Esophagus muscularis mucosa (tissue), 3 donors: Measurements from ENCODE around the gene NPAS1.

ENCODE experiments used
- CTCF ChIP-seq, 3 experiments: fragments of 200-600 bp in 2 of 3; fragments of 450-650 bp in 1 of 3; sonication (generic) in 2 of 3; IDR thresholded peaks; one replicate each; pipeline ENCODE4 v1.5.1; 2017 to 2019; ENCODE audit warnings: antibody characterized with exemption in 3 of 3, mild to moderate bottlenecking in 2 of 3, moderate library complexity in 1 of 3
- POLR2A ChIP-seq: fragments of 450-650 bp; IDR thresholded peaks from one replicate; pipeline ENCODE4 v1.6.1; 2017; ENCODE audit warnings: antibody characterized with exemption, moderate library complexity, mild to moderate bottlenecking, low read depth
- POLR2AphosphoS5 ChIP-seq, 2 donors: sonication (generic); formaldehyde crosslinking; IDR thresholded peaks; one replicate each; pipeline ENCODE4 v1.6.1; 2017; ENCODE audit warnings: antibody characterized with exemption in 2 of 2

GRCh38 chr19:47066376-47067214 is 47.0 kb downstream of the NPAS1 start:
- TF ChIP-seq POLR2A (no peak), POLR2AphosphoS5 (IDR thresholded peaks at IDR 0.05) (no peak), CTCF (IDR thresholded peaks at IDR 0.05) (no peak)
